CD4-positive, alpha-beta T cell treated with Interleukin-6 at 100 ng/mL for 8 hours (primary cell): ENCODE measurements around the gene OR2V1.
"Not testable (repeated sequence)": the region's sequence is repeated elsewhere in the genome, so short reads cannot be mapped to it uniquely, and the experiment has no call there.

Experiments used
- DNase-seq: peaks from one replicate; pipeline ENCODE4 v3.0.0-alpha.2; 2020; ENCODE audit warnings: mixed read lengths, low spot score

The OR2V1 gene

DNA sequence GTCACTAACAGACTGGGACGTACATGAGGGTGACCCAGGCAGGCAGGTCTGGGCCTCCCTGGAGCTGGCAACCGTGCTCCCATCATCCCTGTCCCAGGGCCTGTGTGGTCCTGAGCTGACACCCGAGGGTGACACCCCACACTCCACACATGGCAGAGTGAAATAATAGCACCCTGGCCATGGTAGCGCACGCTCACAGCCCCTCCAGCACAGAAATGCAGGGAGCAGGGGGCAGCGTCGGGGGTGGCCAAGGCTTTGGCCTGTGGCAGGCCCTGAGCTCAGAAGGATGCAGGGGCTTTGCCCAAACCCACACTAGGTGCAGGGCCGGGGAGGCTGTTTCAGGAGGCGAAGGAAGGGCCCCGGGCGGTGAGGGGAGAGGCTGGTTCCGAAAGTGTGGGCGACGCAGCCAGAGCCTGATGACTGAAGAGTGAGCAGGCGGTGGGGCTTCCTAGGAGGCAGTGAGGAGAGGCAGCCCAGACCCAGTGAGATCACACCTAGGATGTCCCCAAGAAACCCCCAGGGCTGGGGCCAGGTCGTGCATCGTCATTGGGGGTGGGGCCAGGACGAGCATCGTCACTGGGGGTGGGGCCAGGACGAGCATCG lies 29.3 kb upstream of the OR2V1 start:
- DNase-seq: peak; percentile 28

DNA sequence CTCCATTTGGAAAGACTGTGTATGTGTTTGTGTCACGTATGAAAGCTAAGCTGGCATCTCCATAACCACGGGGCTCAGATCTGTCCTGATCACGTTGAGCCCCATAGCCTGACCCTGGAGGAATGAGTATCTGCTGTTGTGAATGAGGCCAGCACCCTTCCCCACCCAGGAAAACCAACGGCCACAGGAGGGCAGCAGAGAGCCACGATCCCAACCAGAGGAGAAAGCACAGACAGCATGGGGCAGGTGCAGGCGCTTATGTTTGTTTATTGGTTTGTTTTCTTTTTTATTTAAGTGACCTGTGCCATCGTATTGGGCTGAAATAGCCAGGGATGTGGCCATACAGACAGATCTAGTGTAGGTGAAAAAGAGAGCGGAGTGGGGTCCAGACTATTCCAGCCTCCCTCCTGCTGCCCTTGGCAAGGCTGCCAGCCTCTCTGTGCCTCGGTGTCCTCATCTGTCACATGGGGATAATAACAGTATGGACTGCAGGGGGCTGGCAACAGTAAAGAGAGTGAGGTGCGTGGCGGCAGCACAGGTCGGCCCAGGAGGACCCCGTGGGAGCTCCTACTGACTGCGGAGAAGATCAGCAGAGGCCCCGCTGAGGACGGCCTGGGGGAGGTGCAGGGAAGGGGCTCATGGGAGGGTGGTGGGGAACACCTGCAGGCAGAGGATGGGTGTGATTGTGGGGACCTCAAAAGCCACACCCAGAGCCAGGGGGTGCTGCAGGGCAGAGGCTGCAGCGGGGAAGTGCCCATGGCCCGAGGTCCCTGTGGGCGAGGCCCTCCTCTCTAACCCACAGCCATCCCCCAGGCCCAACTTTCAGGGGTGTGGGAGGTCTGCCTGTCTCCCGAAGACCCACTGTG lies 28.6 kb upstream of the OR2V1 start:
- peak; percentile 82 for DNase-seq

DNA sequence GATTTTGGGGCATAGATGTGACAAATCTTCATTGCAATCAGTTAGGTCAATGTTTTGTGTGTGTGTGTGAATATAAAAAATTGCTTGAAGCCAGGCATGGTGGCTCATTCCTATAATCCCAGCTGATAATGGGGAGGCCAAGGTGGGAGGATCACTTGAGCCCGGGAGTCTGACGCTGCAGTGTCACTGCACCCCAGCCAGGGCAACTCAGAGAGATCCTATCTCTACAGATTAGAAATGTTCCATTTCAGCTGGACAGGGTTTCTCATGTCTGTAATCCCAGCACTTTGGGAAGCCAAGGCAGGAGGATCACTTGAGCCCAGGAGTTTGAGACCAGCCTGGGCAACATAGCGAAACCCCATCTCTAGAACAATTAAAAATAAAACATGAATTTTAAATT lies 27.9 kb upstream of the OR2V1 start:
- no peak for DNase-seq

- no peak for DNase-seq
Measured at GRCh38 chr5:181156758-181157157, 25.8 kb upstream of the OR2V1 start.

- DNase-seq: no peak
Measured at GRCh38 chr5:181153814-181154213, 22.8 kb upstream of the OR2V1 start.

- no peak for DNase-seq
Measured at GRCh38 chr5:181152406-181152805, 21.4 kb upstream of the OR2V1 start.

- DNase-seq: no peak
Measured at GRCh38 chr5:181151146-181151545, 20.2 kb upstream of the OR2V1 start.

GRCh38 chr5:181149806-181150733 lies 19.1 kb upstream of the OR2V1 start:
- DNase-seq: no peak

DNA sequence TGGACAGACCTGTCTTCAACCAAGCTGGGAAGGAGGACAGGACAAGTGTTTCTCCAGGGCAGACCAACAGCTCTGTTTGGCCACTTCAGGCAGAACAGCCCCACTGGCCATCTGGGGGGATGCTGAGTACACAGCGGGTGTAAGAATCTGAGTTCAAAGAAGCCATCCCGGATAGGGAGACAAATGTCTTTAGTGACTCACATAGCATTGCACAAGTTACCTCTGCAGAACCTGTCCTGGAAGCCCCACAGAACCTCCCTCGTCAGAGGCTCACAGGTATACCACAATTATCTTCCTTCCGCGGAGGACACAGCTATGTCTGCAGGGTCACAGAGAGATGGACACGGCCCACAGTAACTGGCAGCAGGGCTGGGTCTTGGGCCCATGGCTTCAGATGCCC lies 18.4 kb upstream of the OR2V1 start:
- no peak for DNase-seq

DNA sequence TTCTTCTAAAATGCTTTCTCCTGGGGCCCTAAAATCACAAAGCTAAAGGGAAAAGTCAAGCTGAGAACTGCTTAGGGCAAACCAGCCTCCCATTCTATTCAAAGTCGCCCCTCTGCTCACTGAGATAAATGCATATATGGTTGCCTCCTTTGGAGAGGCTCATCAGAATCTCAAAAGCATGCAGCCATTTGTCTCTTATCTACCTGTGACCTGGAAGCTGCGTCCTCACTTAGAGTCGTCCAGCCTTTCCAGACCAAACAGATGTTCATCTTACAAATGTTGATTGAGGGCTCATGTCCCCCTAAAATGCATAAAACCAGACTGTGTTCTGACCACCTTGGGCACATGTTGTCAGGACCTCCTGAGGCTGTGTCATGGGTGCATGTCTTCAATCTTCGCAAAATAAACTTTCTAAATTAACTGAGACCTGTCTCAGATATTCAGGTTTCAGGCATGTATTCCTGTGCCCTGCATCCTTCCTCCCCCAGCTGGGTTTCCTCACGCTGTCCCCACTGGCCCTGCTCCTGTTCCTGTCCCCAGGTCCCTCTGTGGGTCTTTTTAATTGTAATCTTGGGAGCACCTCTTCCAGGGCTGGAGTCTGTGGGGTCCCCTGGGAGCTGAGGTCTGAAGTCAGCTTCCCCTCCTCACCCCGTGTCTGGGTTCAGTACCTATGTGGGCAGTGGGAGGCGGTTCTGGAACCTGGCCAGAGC lies 16.1 kb upstream of the OR2V1 start, which contains the start of gene OR2V2:
TSS of gene OR2V2 (plus strand) at position 660 of the 710 bp plus-strand sequence. CDS start 7,357 bp downstream, outside the sequence.
- DNase-seq: not testable (repeated sequence)

DNA sequence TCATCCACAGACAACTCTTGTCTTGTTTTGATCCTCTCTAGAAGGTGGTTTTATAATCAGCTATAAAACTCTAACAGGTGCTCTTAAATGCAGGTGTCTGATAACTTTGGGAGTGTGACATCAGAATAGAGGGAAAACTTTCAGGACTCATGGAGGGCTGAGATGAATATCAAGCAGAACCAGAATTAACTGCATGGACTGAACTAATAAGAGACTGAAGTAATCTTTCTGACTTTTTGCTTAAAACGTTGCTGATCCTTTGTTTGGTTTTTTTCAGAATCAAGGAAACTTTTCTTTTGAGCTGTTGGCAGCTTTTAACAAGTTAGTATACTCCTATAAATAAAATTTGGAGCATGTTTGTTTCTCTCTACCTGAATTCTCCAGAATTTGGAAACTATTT lies 14.2 kb upstream of the OR2V1 start:
- DNase-seq: no peak

DNA sequence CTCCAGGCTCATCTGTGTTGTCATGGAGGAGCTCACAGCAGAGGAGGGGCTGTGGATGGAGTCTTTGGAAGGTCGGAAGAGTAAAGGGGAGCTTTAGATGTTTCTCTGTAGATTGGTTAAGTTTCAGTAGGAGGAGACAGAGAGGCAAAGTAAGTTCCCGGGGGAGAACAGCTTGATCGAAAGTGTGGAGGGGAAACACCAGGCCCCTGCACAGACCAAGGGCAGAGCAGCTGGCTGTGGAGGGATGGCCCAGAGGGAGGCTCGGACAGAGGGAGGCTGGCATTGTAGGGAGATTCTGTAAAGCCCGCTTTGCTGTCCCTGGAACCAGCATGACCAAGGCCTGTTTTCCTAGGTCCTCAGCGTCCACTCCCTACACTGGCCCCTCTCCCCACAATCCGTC lies 11.1 kb upstream of the OR2V1 start:
- no peak for DNase-seq

DNA sequence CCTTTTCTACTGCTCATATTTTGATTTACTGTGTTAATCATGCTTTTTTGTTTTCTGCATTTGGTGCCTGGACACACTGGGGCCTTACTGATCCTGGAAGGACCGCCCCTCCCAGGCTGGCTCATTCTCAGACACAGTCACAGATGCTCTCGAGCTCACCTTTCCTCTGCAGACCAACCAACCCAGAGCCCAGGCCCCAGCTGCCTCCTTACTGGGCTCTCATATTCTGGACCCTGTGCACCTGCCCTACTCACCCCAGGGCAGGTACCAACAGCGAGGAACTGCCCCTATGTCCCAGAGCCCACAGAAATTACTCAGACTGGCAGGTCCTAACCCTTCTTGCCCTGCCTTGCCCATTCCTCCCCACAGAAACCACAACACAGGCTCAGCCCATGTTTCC lies 9.8 kb upstream of the OR2V1 start:
- DNase-seq: no peak

DNA sequence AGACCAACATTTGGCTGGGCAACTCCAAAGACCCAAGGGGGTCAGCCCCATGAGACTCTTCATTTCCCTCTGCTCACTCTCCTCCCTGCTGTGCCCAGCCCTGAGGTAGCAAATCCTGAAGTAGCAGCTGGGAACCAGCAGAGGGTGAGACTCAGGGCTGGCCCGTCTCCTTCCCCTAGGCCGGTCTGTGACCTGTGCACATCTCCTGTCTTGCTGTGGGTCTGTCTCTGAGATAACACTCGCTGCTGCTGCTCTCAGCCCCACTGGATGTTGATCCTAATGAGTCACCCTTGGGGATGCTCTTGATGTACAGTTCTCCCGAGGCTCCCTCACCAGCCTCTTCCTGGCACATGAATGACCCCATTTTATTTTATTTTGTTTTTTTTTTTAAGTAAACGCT lies 7.3 kb upstream of the OR2V1 start:
- no peak for DNase-seq

DNA sequence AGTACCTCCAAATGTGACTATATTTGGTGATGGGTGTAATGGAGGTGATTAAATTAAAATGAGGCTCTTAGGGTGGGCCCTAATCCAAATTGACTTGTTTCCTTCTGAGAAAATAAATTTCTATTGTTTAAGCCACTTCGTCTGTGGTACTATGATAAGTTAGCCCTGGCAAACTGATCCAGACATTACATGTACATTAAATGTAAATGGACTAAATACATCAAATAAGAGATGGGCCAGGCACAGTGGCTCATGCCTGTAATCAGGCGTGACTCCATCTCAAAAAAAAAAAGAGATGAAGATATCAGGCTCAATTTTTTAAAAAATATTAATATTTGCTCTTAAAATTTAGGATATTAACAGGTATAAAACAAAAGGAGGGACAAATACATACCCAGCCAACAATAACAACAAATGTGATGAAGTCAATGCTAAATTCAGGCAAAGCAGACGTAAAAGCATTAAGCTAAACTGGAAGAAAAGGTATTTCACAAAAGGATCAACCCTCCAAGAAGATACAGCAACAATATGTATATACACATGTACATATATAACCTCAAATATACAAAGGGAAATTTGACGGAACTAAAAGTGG lies 5.5 kb upstream of the OR2V1 start:
- DNase-seq: no peak

DNA sequence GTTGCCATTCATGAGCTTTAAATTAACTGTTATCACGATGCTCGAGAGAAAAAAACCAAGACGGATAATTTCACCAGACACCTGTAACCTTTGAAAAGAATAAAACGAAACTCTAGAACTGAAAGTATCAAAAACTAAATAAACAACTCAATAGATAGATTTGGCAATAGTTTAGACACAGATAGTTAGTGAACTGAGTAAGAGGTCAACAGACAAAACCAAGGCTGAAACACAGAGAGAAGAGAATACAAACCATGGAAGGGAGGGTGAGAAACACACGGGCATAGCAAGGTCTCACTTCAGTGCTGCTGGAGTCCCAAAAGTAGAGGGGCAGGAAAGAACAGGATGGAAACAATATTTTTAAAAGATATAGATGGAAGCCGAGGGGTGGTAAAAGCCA lies 3.3 kb upstream of the OR2V1 start:
- DNase-seq: no peak

DNA sequence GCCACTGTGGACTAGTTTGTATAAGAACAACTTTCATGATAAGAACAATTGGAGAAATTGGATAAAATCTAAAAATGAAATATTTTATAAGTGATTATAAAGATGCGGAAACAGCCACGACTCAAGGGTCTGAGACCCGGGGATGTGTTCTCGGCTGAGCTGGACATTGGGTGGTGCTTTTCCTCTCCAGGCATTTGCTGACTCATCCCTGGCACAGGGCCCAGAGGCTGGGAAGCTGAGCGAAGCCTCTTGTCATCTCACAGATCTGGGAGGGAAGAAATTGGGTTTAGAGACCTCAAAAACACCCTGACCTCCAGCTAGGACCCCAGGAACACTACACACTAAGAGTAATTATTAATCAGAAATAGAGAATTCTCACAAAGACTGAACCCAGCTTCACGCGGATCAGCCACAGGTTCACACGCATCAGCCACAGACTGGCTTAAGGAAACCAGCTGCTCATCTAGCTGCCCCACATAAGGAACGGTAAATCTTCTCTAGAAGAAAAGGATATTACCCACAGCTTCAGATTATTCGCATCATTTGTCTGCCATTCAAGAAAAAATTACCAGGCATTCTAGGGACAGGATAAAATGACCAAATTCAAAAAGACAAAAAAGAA lies 2.8 kb upstream of the OR2V1 start:
- DNase-seq: no peak

GRCh38 chr5:181133083-181133482 lies 2.1 kb upstream of the OR2V1 start:
- no peak for DNase-seq

GRCh38 chr5:181131514-181131913 lies 545 bp upstream of the OR2V1 start:
- DNase-seq: no peak

DNA sequence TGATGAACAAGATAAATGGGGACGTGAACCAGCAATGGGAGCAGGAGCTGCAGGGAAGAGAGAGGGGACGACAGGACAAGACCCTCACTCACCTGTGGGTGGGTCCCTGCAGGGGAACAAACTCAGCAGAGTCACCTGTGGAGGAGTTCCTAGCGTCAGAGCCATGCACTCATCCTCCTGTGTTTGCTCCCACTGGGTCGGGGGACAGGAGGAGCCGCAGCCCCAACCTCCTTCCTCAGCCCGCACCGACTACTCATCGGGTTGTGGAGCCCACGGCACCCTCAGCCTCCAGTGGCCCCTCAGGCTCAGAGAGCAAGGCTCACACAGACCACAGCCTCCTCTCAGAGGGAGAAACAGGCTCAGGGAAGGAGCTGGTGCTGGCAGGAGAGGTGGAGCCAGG lies 888 bp downstream of the OR2V1 start:
- DNase-seq: not testable (repeated sequence)

DNA sequence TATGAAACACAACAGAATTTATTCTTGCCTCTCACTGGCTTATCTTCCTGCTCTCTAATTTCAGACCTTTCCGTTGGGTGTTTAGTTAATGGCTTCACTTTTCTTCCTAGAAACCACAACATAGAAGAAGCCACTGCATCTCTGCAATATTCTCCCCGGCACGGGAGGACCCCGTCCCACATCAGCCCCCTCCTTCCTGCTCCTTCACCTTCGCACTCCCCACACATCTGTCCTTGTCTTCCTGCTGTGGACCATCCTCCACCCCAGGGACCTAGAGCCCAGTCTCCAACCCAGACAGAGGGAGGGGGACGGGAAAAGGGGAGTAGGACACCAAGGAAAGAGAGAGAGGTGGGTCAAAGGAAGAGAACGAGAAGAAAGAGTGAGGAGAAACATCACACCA lies 1.4 kb downstream of the OR2V1 start:
- DNase-seq: no peak
